Activated naive CD8-positive, alpha-beta T cell (primary cell): ENCODE measurements around the gene NHSL1.

Source experiments
- H3K27ac Mint-ChIP-seq: one replicate; pipeline ENCODE4 v1.8.0; 2021; ENCODE audit warnings: mixed read lengths
- H3K27me3 Mint-ChIP-seq: one replicate; pipeline ENCODE4 v1.8.0; 2021; ENCODE audit warnings: mixed read lengths
- H3K36me3 Mint-ChIP-seq: one replicate; pipeline ENCODE4 v1.8.0; 2021; ENCODE audit warnings: mixed read lengths
- H3K4me1 Mint-ChIP-seq: one replicate; pipeline ENCODE4 v1.8.0; 2021; ENCODE audit warnings: low read depth, mixed read lengths
- H3K4me3 Mint-ChIP-seq: one replicate; pipeline ENCODE4 v1.8.0; 2021; ENCODE audit warnings: mild to moderate bottlenecking, mixed read lengths
- H3K9me3 Mint-ChIP-seq: one replicate; pipeline ENCODE4 v1.8.0; 2021; ENCODE audit warnings: low read depth, mixed read lengths

Gene NHSL1

GRCh38 chr6:138491017-138491416 is 8.3 kb downstream of the NHSL1 start:
- Mint-ChIP-seq H3K9me3 (no peaks in the 10 kb centered on the region), H3K27me3 (no peaks in the 10 kb centered on the region), H3K36me3 (no peaks in the 10 kb centered on the region), H3K27ac (no peak overlapping the region), H3K4me3 (no peak overlapping the region), H3K4me1 (no peaks in the 10 kb centered on the region)

GRCh38 chr6:138489846-138490245 is 9.4 kb downstream of the NHSL1 start:
- H3K4me1 Mint-ChIP-seq, result no peaks in the 10 kb centered on the region
- H3K4me3 Mint-ChIP-seq, result no peak overlapping the region
- no peaks in the 10 kb centered on the region for H3K27me3 Mint-ChIP-seq
- H3K9me3 Mint-ChIP-seq, result no peaks in the 10 kb centered on the region
- no peaks in the 10 kb centered on the region for H3K36me3 Mint-ChIP-seq
- no peak overlapping the region for H3K27ac Mint-ChIP-seq

GRCh38 chr6:138487102-138487604 is 12.1 kb downstream of the NHSL1 start:
- peaks cover 3% of the 10 kb centered on the region for H3K36me3 Mint-ChIP-seq
- no peaks in the 10 kb centered on the region for H3K4me1 Mint-ChIP-seq
- no peaks in the 10 kb centered on the region for H3K27me3 Mint-ChIP-seq
- no peaks in the 10 kb centered on the region for H3K9me3 Mint-ChIP-seq
- H3K27ac Mint-ChIP-seq, result no peak overlapping the region
- no peak overlapping the region for H3K4me3 Mint-ChIP-seq

GRCh38 chr6:138486249-138487101 is 12.8 kb downstream of the NHSL1 start:
- Mint-ChIP-seq H3K27me3 (no peaks in the 10 kb centered on the region), H3K9me3 (no peaks in the 10 kb centered on the region), H3K27ac (no peak overlapping the region), H3K4me3 (no peak overlapping the region), H3K36me3 (peaks cover 3% of the 10 kb centered on the region), H3K4me1 (no peaks in the 10 kb centered on the region)

- Mint-ChIP-seq H3K36me3 (peaks cover 3% of the 10 kb centered on the region), H3K9me3 (no peaks in the 10 kb centered on the region), H3K4me3 (no peak overlapping the region), H3K27me3 (no peaks in the 10 kb centered on the region), H3K27ac (no peak overlapping the region), H3K4me1 (no peaks in the 10 kb centered on the region)
Measured at GRCh38 chr6:138485586-138486248, 13.6 kb downstream of the NHSL1 start.

- peaks cover 3% of the 10 kb centered on the region for H3K36me3 Mint-ChIP-seq
- H3K27me3 Mint-ChIP-seq, result no peaks in the 10 kb centered on the region
- no peak overlapping the region for H3K4me3 Mint-ChIP-seq
- H3K9me3 Mint-ChIP-seq, result no peaks in the 10 kb centered on the region
- H3K4me1 Mint-ChIP-seq, result no peaks in the 10 kb centered on the region
- H3K27ac Mint-ChIP-seq, result no peak overlapping the region
Measured at GRCh38 chr6:138485005-138485545, 14.2 kb downstream of the NHSL1 start.

- H3K27ac Mint-ChIP-seq, result no peak overlapping the region
- peaks cover 3% of the 10 kb centered on the region for H3K36me3 Mint-ChIP-seq
- no peaks in the 10 kb centered on the region for H3K4me1 Mint-ChIP-seq
- no peak overlapping the region for H3K4me3 Mint-ChIP-seq
- peaks cover 2% of the 10 kb centered on the region for H3K27me3 Mint-ChIP-seq
- no peaks in the 10 kb centered on the region for H3K9me3 Mint-ChIP-seq
Measured at GRCh38 chr6:138484018-138484731, 15.1 kb downstream of the NHSL1 start.

- Mint-ChIP-seq H3K27ac (no peak overlapping the region), H3K9me3 (no peaks in the 10 kb centered on the region), H3K4me3 (no peak overlapping the region), H3K4me1 (no peaks in the 10 kb centered on the region), H3K36me3 (peaks cover 3% of the 10 kb centered on the region), H3K27me3 (peaks cover 2% of the 10 kb centered on the region)
Measured at GRCh38 chr6:138482816-138483215, 16.5 kb downstream of the NHSL1 start.

GRCh38 chr6:138480279-138480949 is 18.9 kb downstream of the NHSL1 start:
- Mint-ChIP-seq H3K36me3 (peaks cover 3% of the 10 kb centered on the region), H3K4me3 (no peak overlapping the region), H3K9me3 (no peaks in the 10 kb centered on the region), H3K4me1 (no peaks in the 10 kb centered on the region), H3K27ac (no peak overlapping the region), H3K27me3 (peaks cover 2% of the 10 kb centered on the region)

GRCh38 chr6:138477913-138478539 is 21.3 kb downstream of the NHSL1 start:
- no peaks in the 10 kb centered on the region for H3K36me3 Mint-ChIP-seq
- no peaks in the 10 kb centered on the region for H3K9me3 Mint-ChIP-seq
- H3K27me3 Mint-ChIP-seq, result peaks cover 2% of the 10 kb centered on the region
- H3K27ac Mint-ChIP-seq, result no peak overlapping the region
- no peaks in the 10 kb centered on the region for H3K4me1 Mint-ChIP-seq
- no peak overlapping the region for H3K4me3 Mint-ChIP-seq

- no peak overlapping the region for H3K4me3 Mint-ChIP-seq
- no peaks in the 10 kb centered on the region for H3K36me3 Mint-ChIP-seq
- peaks cover 4% of the 10 kb centered on the region for H3K27me3 Mint-ChIP-seq
- H3K27ac Mint-ChIP-seq, result no peak overlapping the region
- no peaks in the 10 kb centered on the region for H3K4me1 Mint-ChIP-seq
- H3K9me3 Mint-ChIP-seq, result no peaks in the 10 kb centered on the region
Measured at GRCh38 chr6:138476116-138476515, 23.2 kb downstream of the NHSL1 start.

- no peaks in the 10 kb centered on the region for H3K4me1 Mint-ChIP-seq
- H3K36me3 Mint-ChIP-seq, result no peaks in the 10 kb centered on the region
- H3K9me3 Mint-ChIP-seq, result no peaks in the 10 kb centered on the region
- H3K4me3 Mint-ChIP-seq, result no peak overlapping the region
- H3K27me3 Mint-ChIP-seq, result peaks cover 4% of the 10 kb centered on the region
- no peak overlapping the region for H3K27ac Mint-ChIP-seq
Measured at GRCh38 chr6:138473144-138473543, 26.1 kb downstream of the NHSL1 start.

GRCh38 chr6:138468320-138469015 is 30.8 kb downstream of the NHSL1 start:
- Mint-ChIP-seq H3K4me3 (no peak overlapping the region), H3K9me3 (no peaks in the 10 kb centered on the region), H3K36me3 (no peaks in the 10 kb centered on the region), H3K27ac (no peak overlapping the region), H3K27me3 (peaks cover 4% of the 10 kb centered on the region), H3K4me1 (no peaks in the 10 kb centered on the region)
